GM12801 (cell line): ENCODE data around the gene HES3.

Experiments used
- CTCF ChIP-seq: IDR thresholded peaks from one replicate; pipeline ENCODE4 v1.5.1; 2011; ENCODE audit warnings: control low read depth; ENCODE audit not compliant: insufficient read length; ENCODE audit errors: extremely low read depth

Gene HES3

GRCh38 chr1:6280761-6281451 lies 36.9 kb downstream of the HES3 start:
- TF ChIP-seq CTCF, result no peak

DNA sequence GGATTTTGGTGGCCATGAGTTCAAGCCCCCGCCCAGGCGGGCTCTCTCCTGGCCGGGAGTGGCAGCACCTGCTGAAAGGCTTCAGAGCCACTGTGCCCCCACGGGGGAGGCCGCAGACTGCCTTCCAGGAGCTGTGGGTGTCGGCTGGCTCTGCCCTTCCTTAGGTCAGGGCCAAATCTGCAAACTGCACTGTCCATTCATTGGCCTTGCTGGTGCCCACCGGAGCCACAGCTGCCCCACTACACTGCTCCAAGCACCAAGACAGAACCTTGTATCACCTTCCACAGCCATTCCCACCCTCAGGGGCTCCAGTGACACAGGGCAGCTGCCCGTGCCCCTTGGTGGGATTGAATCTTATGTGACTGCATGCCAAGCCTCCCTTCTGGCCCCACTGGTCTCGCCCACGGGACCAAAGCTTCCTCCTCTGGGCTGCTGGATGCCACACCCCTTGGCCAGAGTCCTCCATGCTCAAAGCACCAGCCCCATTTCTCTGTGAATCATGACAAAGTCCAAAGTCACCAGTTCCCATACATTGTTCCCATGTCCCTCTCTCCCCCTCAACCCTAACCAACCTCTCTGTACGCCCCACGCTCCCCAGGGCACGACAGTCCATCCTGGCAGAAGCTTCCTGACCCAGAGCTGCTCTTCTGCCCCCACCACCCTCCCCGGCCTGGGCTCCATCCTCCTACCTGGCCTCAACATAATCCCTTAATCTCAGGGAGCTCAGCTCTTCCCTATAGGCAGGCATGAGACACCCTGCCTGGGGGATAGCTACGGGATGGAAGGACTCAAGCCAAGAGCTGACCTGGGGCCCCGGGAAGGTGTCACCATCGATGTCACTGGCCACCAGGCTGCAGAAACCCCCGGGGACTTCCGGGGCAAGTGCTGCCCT lies 37.8 kb downstream of the HES3 start:
- no peak for TF ChIP-seq CTCF

DNA sequence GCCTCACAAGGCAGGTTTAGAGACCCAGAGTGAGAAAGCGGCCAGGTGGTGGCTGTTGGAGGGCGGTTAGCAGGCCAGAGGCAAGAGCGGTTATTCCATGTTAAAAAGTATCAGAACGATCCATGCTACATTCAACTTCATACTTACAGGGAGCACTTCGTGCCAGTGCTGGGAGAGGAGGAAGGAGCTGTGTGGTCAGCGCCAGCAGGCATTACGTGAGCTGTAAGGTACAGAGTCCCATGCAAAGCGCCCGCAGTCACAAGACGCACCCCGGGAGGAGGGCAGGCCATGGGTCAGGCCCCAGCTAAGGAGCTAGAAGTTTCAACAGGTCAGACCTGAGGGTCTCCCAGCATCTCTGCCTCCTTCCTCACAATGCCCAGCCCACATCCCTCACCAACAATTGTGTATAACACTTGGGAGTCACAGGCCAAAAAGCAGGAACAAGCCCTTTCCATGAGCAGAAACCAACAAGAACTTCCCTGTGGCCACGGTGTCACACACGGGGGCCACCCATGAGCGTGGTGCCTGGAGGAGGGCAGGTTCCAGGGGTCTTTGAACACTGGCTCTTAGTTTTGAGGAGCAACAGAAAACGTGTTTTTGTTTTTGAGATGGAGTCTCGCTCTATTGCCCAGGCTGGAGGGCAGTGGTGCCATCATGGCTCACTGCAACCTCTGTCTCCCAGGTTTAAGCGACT lies 38.7 kb downstream of the HES3 start:
- no peak for TF ChIP-seq CTCF

DNA sequence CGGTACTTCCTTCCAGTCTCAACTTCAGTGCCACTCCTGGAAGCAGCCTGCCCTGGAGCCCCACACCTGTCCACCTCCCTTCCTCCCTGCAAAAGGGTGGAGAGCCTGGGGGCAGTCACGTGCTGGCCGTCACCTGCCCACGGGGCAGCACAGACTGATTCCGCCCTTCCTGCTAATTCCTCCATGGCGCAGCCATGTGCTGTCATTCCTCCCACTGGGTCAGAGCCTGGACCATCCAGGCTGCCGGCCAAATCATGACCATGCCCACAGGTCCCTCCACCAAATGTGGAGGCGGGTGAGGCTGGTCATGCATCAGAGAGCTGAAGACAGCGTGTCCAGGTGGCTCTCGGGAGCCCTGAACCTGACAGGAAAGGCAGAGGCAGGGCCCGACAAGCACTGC lies 41.4 kb downstream of the HES3 start:
- TF ChIP-seq CTCF, result no peak

DNA sequence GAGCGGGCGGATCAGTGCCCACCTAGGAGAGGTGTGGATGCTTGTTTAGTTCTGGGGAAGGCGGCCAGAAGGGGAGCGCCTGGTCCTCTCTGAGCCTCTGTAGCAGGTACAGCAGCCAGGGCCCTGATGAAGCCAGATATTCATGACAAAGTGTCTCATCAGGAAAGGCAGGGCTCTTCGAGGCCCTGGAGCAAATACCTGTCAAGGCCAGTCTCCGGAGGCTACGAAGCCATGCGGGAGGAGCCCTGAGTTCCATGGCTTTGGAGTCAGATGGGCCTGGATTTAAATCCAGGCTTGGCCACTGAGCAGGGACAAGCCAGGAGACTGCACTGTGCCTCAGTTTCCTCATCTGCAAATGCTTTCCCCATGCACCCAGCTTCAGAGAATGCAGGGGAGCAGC lies 42.3 kb downstream of the HES3 start:
- no peak for TF ChIP-seq CTCF

GRCh38 chr1:6287029-6287428 lies 43.0 kb downstream of the HES3 start:
- TF ChIP-seq CTCF, result no peak

GRCh38 chr1:6287431-6287886 lies 43.5 kb downstream of the HES3 start:
- no peak for TF ChIP-seq CTCF
